ENCODE data around the gene PRCD.

- TF ChIP-seq CTCF (IDR thresholded peaks at IDR 0.05): no peak
- no peak for TF ChIP-seq USF2 (IDR thresholded peaks at IDR 0.05; ENCODE audit: borderline replicate concordance, low read depth, low read length)
- no peak for TF ChIP-seq IRF3 (IDR thresholded peaks at IDR 0.05; ENCODE audit: low read depth, low read length)
- no peak for TF ChIP-seq TAF1 (IDR thresholded peaks at IDR 0.05; ENCODE audit: borderline replicate concordance, low read depth, low read length)
- TF ChIP-seq RCOR1 (IDR thresholded peaks at IDR 0.05; ENCODE audit: low read length): no peak
- no peak for TF ChIP-seq SMC3 (IDR thresholded peaks at IDR 0.05; ENCODE audit: low read depth, low read length)
- TF ChIP-seq FOXM1 (IDR thresholded peaks at IDR 0.05; ENCODE audit: low read depth): no peak
- TF ChIP-seq CHD2 (IDR thresholded peaks at IDR 0.05; ENCODE audit: low read length, partially characterized antibody): no peak
Measured at GRCh38 chr17:76499267-76499667, 40.6 kb upstream of the PRCD start.

Measured in SK-N-SH (cell line).